ENCODE measurements around the gene OPA3. TPM values are rescaled to one million over a fixed set of nuclear protein-coding genes. Genes with fewer than 3 reads are reported as not detected.

The OPA3 gene
- total RNA-seq, 4 donors from 2014 or later, result 5.4 to 30.8 (median 17.0) TPM

- Histone ChIP-seq H3K27ac (peak overlapping the region; percentile 22 to 66 (median 63)), H3K36me3 (no peaks in the 10 kb centered on the region), H3K4me3 (replicated peaks in 1 of 3) (peak overlapping the region in 1 of 3 donors; percentile 29), H3K27me3 (peaks cover 12% of the 10 kb centered on the region), H3K9me3 (no peaks in the 10 kb centered on the region), H3K4me1 (peaks cover 4 to 5% of the 10 kb centered on the region in 2 donors)
- no peak for DNase-seq
- intact Hi-C loops (cut with DNase I), result no loop called here
- WGBS, 2 donors, result 10 to 13% methylated on average over 10 of the region's 10 CpGs
- TF ChIP-seq CTCF (IDR thresholded peaks at IDR 0.05) (no peak), POLR2A (IDR thresholded peaks at IDR 0.05) (no peak)
These were observed 16.5 kb upstream of the OPA3 start for GRCh38 chr19:45601115-45601514.

GRCh38 chr19:45600340-45600885 lies 15.8 kb upstream of the OPA3 start:
- WGBS, 2 donors, result 27 to 42% methylated on average over 5 of the region's 5 CpGs
- H3K4me3 ChIP-seq (replicated peaks in 1 of 3), result peak overlapping the region in 1 of 3 donors; percentile 29
- no peaks in the 10 kb centered on the region for H3K36me3 ChIP-seq
- intact Hi-C loops (cut with DNase I), result no loop called here
- no peaks in the 10 kb centered on the region for H3K9me3 ChIP-seq
- peaks cover 12% of the 10 kb centered on the region for H3K27me3 ChIP-seq
- peak overlapping the region in 2 of 3 donors; percentile 63 to 66 for H3K27ac ChIP-seq
- DNase-seq, result no peak
- TF ChIP-seq POLR2A (IDR thresholded peaks at IDR 0.05) (no peak), CTCF (IDR thresholded peaks at IDR 0.05) (no peak)
- H3K4me1 ChIP-seq, result peaks cover 4 to 5% of the 10 kb centered on the region in 2 donors

- H3K27me3 ChIP-seq, result peaks cover 12% of the 10 kb centered on the region
- peaks cover 4 to 5% of the 10 kb centered on the region in 2 donors for H3K4me1 ChIP-seq
- H3K36me3 ChIP-seq, result no peaks in the 10 kb centered on the region
- WGBS, 2 donors, result 3 to 7% methylated on average over 11 to 12 of the region's 13 CpGs
- DNase-seq, result no peak
- H3K9me3 ChIP-seq, result no peaks in the 10 kb centered on the region
- TF ChIP-seq CTCF (IDR thresholded peaks at IDR 0.05), result no peak
- TF ChIP-seq POLR2A (IDR thresholded peaks at IDR 0.05), result no peak
- peak overlapping the region in 1 of 3 donors; percentile 66 for H3K27ac ChIP-seq
- intact Hi-C loops (cut with DNase I), result no loop called here
- no peak overlapping the region for H3K4me3 ChIP-seq (replicated peaks in 1 of 3)
These were observed 14.7 kb upstream of the OPA3 start for GRCh38 chr19:45599286-45599685.

- Histone ChIP-seq H3K27ac (peak overlapping the region; percentile 41 to 66 (median 49)), H3K4me1 (peaks cover 4 to 5% of the 10 kb centered on the region in 2 donors), H3K27me3 (peaks cover 12% of the 10 kb centered on the region), H3K36me3 (no peaks in the 10 kb centered on the region), H3K9me3 (no peaks in the 10 kb centered on the region), H3K4me3 (replicated peaks in 1 of 3) (no peak overlapping the region)
- WGBS, 2 donors, result 4% methylated on average over 22 of the region's 22 CpGs
- DNase-seq, result no peak
- TF ChIP-seq POLR2A (IDR thresholded peaks at IDR 0.05), result no peak
- TF ChIP-seq CTCF (IDR thresholded peaks at IDR 0.05), result no peak
- intact Hi-C loops (cut with DNase I), result no loop called here
These were observed 13.8 kb upstream of the OPA3 start for GRCh38 chr19:45598267-45599001.
